HUES6 (cell line): ENCODE data around the gene ECD.
"Not testable (repeated sequence)": the region's sequence is repeated elsewhere in the genome, so short reads cannot be mapped to it uniquely, and the experiment has no call there.

ENCODE experiments used
- H3K27ac ChIP-seq: 2 replicates; pipeline ENCODE4 v1.7.0; 2013; ENCODE audit warnings: low read depth, mild to moderate bottlenecking, low read length, inconsistent platforms
- H3K27me3 ChIP-seq: 2 replicates; pipeline ENCODE4 v1.6.1; 2013; ENCODE audit warnings: low read length; ENCODE audit not compliant: control insufficient read depth, insufficient read depth
- H3K36me3 ChIP-seq: 2 replicates; pipeline ENCODE4 v1.6.1; 2013; ENCODE audit warnings: low read length; ENCODE audit not compliant: control insufficient read depth, insufficient read depth
- H3K4me1 ChIP-seq: 2 replicates; pipeline ENCODE4 v1.6.1; 2013; ENCODE audit warnings: low read length; ENCODE audit not compliant: control insufficient read depth, insufficient read depth
- H3K4me3 ChIP-seq: 2 replicates; pipeline ENCODE4 v1.5.1; 2013; ENCODE audit warnings: low read depth, low read length
- H3K9ac ChIP-seq: one replicate; pipeline ENCODE4 v1.6.1; 2013; ENCODE audit warnings: mild to moderate bottlenecking, low read length
- H3K9me3 ChIP-seq: 2 replicates; pipeline ENCODE4 v1.6.1; 2013; ENCODE audit warnings: low read depth, low read length; ENCODE audit not compliant: control insufficient read depth, insufficient read depth

Gene ECD

GRCh38 chr10:73159038-73159648 is 8.7 kb downstream of the ECD start:
- H3K27ac ChIP-seq: no peak overlapping the region
- no peak overlapping the region for H3K9ac ChIP-seq
- H3K4me1 ChIP-seq: no peaks in the 10 kb centered on the region
- no peak overlapping the region for H3K4me3 ChIP-seq
- H3K9me3 ChIP-seq: no peaks in the 10 kb centered on the region
- no peaks in the 10 kb centered on the region for H3K27me3 ChIP-seq
- peaks cover 55% of the 10 kb centered on the region for H3K36me3 ChIP-seq

GRCh38 chr10:73156054-73156453 is 11.8 kb downstream of the ECD start:
- Histone ChIP-seq H3K9ac (no peak overlapping the region), H3K27me3 (no peaks in the 10 kb centered on the region), H3K4me1 (no peaks in the 10 kb centered on the region), H3K9me3 (no peaks in the 10 kb centered on the region), H3K4me3 (no peak overlapping the region), H3K27ac (no peak overlapping the region), H3K36me3 (peaks cover 58% of the 10 kb centered on the region)

- Histone ChIP-seq H3K27me3 (no peaks in the 10 kb centered on the region), H3K4me3 (no peak overlapping the region), H3K9ac (no peak overlapping the region), H3K9me3 (no peaks in the 10 kb centered on the region), H3K27ac (no peak overlapping the region), H3K36me3 (peaks cover 71% of the 10 kb centered on the region), H3K4me1 (no peaks in the 10 kb centered on the region)
Observed at GRCh38 chr10:73152009-73152408, 15.8 kb downstream of the ECD start.

GRCh38 chr10:73150633-73151413 is 17.0 kb downstream of the ECD start:
- not testable (repeated sequence) for H3K27ac ChIP-seq, H3K4me1 ChIP-seq, H3K9me3 ChIP-seq, H3K9ac ChIP-seq, H3K27me3 ChIP-seq, H3K4me3 ChIP-seq
- peaks cover 70% of the 10 kb centered on the region for H3K36me3 ChIP-seq

- H3K36me3 ChIP-seq: peaks cover 79% of the 10 kb centered on the region
- no peaks in the 10 kb centered on the region for H3K27me3 ChIP-seq
- H3K9ac ChIP-seq: no peak overlapping the region
- H3K4me1 ChIP-seq: no peaks in the 10 kb centered on the region
- no peak overlapping the region for H3K27ac ChIP-seq
- H3K9me3 ChIP-seq: no peaks in the 10 kb centered on the region
- no peak overlapping the region for H3K4me3 ChIP-seq
Observed at GRCh38 chr10:73141603-73142002, 26.2 kb downstream of the ECD start.

GRCh38 chr10:73139251-73139650 is 28.6 kb downstream of the ECD start:
- peaks cover 80% of the 10 kb centered on the region for H3K36me3 ChIP-seq
- H3K4me3 ChIP-seq: no peak overlapping the region
- H3K4me1 ChIP-seq: no peaks in the 10 kb centered on the region
- no peak overlapping the region for H3K9ac ChIP-seq
- H3K9me3 ChIP-seq: no peaks in the 10 kb centered on the region
- no peaks in the 10 kb centered on the region for H3K27me3 ChIP-seq
- no peak overlapping the region for H3K27ac ChIP-seq

- Histone ChIP-seq H3K9me3 (no peaks in the 10 kb centered on the region), H3K27ac (no peak overlapping the region), H3K9ac (no peak overlapping the region), H3K4me3 (no peak overlapping the region), H3K27me3 (no peaks in the 10 kb centered on the region), H3K4me1 (no peaks in the 10 kb centered on the region), H3K36me3 (peaks cover 79% of the 10 kb centered on the region)
Observed at GRCh38 chr10:73136627-73137026, 31.2 kb downstream of the ECD start.

GRCh38 chr10:73134727-73135126 is 33.1 kb downstream of the ECD start:
- Histone ChIP-seq H3K27me3 (no peaks in the 10 kb centered on the region), H3K9me3 (no peaks in the 10 kb centered on the region), H3K27ac (no peak overlapping the region), H3K4me3 (no peak overlapping the region), H3K4me1 (no peaks in the 10 kb centered on the region), H3K9ac (no peak overlapping the region), H3K36me3 (peaks cover 82% of the 10 kb centered on the region)

GRCh38 chr10:73131913-73132686 is 35.7 kb downstream of the ECD start:
- Histone ChIP-seq H3K4me1 (no peaks in the 10 kb centered on the region), H3K9me3 (no peaks in the 10 kb centered on the region), H3K4me3 (no peak overlapping the region), H3K9ac (no peak overlapping the region), H3K27me3 (no peaks in the 10 kb centered on the region), H3K27ac (no peak overlapping the region), H3K36me3 (peaks cover 74% of the 10 kb centered on the region)

- H3K4me1 ChIP-seq: no peaks in the 10 kb centered on the region
- H3K9ac ChIP-seq: no peak overlapping the region
- peaks cover 75% of the 10 kb centered on the region for H3K36me3 ChIP-seq
- H3K27me3 ChIP-seq: no peaks in the 10 kb centered on the region
- H3K9me3 ChIP-seq: no peaks in the 10 kb centered on the region
- H3K27ac ChIP-seq: no peak overlapping the region
- H3K4me3 ChIP-seq: no peak overlapping the region
Observed at GRCh38 chr10:73131301-73131700, 36.5 kb downstream of the ECD start.

- Histone ChIP-seq H3K9ac (no peak overlapping the region), H3K36me3 (peaks cover 40% of the 10 kb centered on the region), H3K4me1 (no peaks in the 10 kb centered on the region), H3K27ac (no peak overlapping the region), H3K27me3 (no peaks in the 10 kb centered on the region), H3K4me3 (no peak overlapping the region), H3K9me3 (no peaks in the 10 kb centered on the region)
Observed at GRCh38 chr10:73126343-73126742, 41.5 kb downstream of the ECD start.
